T-cell (primary cell): ENCODE measurements around the gene GMEB1. TPM values are rescaled to one million over a fixed set of nuclear protein-coding genes. Genes with fewer than 3 reads are reported as not detected.
"Not testable (repeated sequence)": the region's sequence is repeated elsewhere in the genome, so short reads cannot be mapped to it uniquely, and the experiment has no call there.

Experiments used
- ATAC-seq, 4 experiments: fragments of 200-7000 bp in 3 of 4; fragments of 150-1000 bp in 1 of 4; cut with Tn5 transposase; replicated peaks in 1 of 4; 1 replicate in 3 of 4; 2 replicates in 1 of 4; pipeline ENCODE4 v1.10.0; 2021; ENCODE audit warnings: moderate library complexity in 3 of 4, mild to moderate bottlenecking in 2 of 4, moderate number of reproducible peaks in 1 of 4
- CTCF ChIA-PET, 2 donors: fragments of 300-600 bp; sonication (Branson Sonifier 250); formaldehyde crosslinking; loops; one replicate each; lab custom pipeline; 2022; ENCODE audit warnings: antibody characterized with exemption in 2 of 2; lab: Charles Lee
- POLR2A ChIA-PET, 2 donors: fragments of 300-600 bp; sonication (Branson Sonifier 250); formaldehyde crosslinking; loops; one replicate each; lab custom pipeline; 2022; ENCODE audit warnings: antibody characterized with exemption in 2 of 2; lab: Charles Lee
- DNase-seq, 35 experiments: peaks; one replicate each; pipeline versions ENCODE4 v3.0.0 to v3.0.0-alpha.2; 2013 to 2023
- H3K27ac ChIP-seq: one replicate; pipeline ENCODE4 v1.5.1; 2013; ENCODE audit warnings: low read length
- H3K27me3 ChIP-seq, 2 experiments: replicated peaks in 1 of 2; 1 replicate in 1 of 2; 2 replicates in 1 of 2; pipeline versions ENCODE4 v1.6.1 to v1.7.0; 2013; ENCODE audit warnings: low read length in 1 of 2, mixed read lengths in 1 of 2; ENCODE audit not compliant: control insufficient read depth in 2 of 2, insufficient read depth in 2 of 2; ENCODE audit errors: extremely low read depth in 1 of 2
- H3K36me3 ChIP-seq, 2 donors: 1 replicate in 1 of 2; 2 replicates in 1 of 2; pipeline versions ENCODE4 v1.6.1 to v1.7.0; 2013; ENCODE audit warnings: low read length in 1 of 2; ENCODE audit not compliant: control insufficient read depth in 2 of 2, insufficient read depth in 1 of 2; ENCODE audit errors: extremely low read depth in 1 of 2
- H3K4me1 ChIP-seq, 2 experiments: 1 replicate in 1 of 2; 2 replicates in 1 of 2; pipeline versions ENCODE4 v1.6.1 to v1.7.0; 2013; ENCODE audit warnings: low read length in 2 of 2, mixed read lengths in 1 of 2; ENCODE audit not compliant: insufficient read depth in 2 of 2, control insufficient read depth in 1 of 2; ENCODE audit errors: extremely low read depth in 1 of 2
- H3K4me3 ChIP-seq, 2 donors: 1 replicate in 1 of 2; 2 replicates in 1 of 2; pipeline versions ENCODE4 v1.5.1 to v1.7.0; 2013; ENCODE audit warnings: mild to moderate bottlenecking in 2 of 2, low read length in 1 of 2, moderate library complexity in 1 of 2; ENCODE audit not compliant: control insufficient read depth in 1 of 2; ENCODE audit errors: extremely low read depth in 1 of 2
- H3K9me3 ChIP-seq: 2 replicates; pipeline ENCODE4 v1.7.0; 2013
- H3K27ac Mint-ChIP-seq, 2 donors: one replicate each; pipeline ENCODE4 v1.8.0; 2020 to 2021; ENCODE audit warnings: mild to moderate bottlenecking in 2 of 2, mixed read lengths in 2 of 2
- H3K27me3 Mint-ChIP-seq, 2 donors: one replicate each; pipeline ENCODE4 v1.8.0; 2021 to 2022; ENCODE audit warnings: mixed read lengths in 2 of 2
- H3K36me3 Mint-ChIP-seq: one replicate; pipeline ENCODE4 v1.8.0; 2021; ENCODE audit warnings: mixed read lengths
- H3K4me1 Mint-ChIP-seq, 3 donors: one replicate each; pipeline ENCODE4 v1.8.0; 2020 to 2022; ENCODE audit warnings: mixed read lengths in 3 of 3, mild to moderate bottlenecking in 1 of 3
- H3K4me3 Mint-ChIP-seq, 3 donors: one replicate each; pipeline ENCODE4 v1.8.0; 2020 to 2022; ENCODE audit warnings: mild to moderate bottlenecking in 3 of 3, mixed read lengths in 3 of 3, moderate library complexity in 3 of 3
- H3K9me3 Mint-ChIP-seq, 3 donors: one replicate each; pipeline ENCODE4 v1.8.0; 2020 to 2022; ENCODE audit warnings: mixed read lengths in 3 of 3
- WGBS: methylation state at CpG from one replicate; pipeline ENCODE4 v1.1.5; 2013; ENCODE audit warnings: missing lambda C conversion rate; ENCODE audit not compliant: insufficient coverage; 5-methylcytosine and 5-hydroxymethylcytosine counted together
- total RNA-seq, 35 experiments: library from RNA in 6 of 35; stranded (reverse) in 6 of 35; fragments of 120-200 nt in 1 of 35; gene quantifications; one replicate each; pipeline versions ENCODE4 v1.2.1 to v1.2.4 and lab custom pipeline; 2013 to 2026

GMEB1 gene
- total RNA-seq, 5 donors from 2014 or later (not counting 1 experiment from before 2014, with no cell fraction given), result 15.2 to 19.0 (median 18.4) TPM

GRCh38 chr1:28718166-28718565, 49.6 kb downstream of the GMEB1 start:
- Histone ChIP-seq H3K27me3 (no peaks in the 10 kb centered on the region), H3K9me3 (no peaks in the 10 kb centered on the region), H3K27ac (no peak overlapping the region), H3K4me3 (no peak overlapping the region), H3K36me3 (peaks cover 7 to 21% of the 10 kb centered on the region in 2 donors), H3K4me1 (no peaks in the 10 kb centered on the region)
- no peak overlapping the region for H3K4me3 Mint-ChIP-seq
- no peaks in the 10 kb centered on the region for H3K27me3 Mint-ChIP-seq
- peaks cover 2 to 5% (median 4%) of the 10 kb centered on the region in 3 donors for H3K4me1 Mint-ChIP-seq
- DNase-seq, result no peak
- no peak overlapping the region for H3K27ac Mint-ChIP-seq
- ChIA-PET CTCF (interaction anchor here in 1 of 2 donors (1.1 kb wide), 1 partner anchor 18 kb away, joined by 3 read pairs; no protein-coding TSS in a partner anchor), POLR2A (interaction anchor here in 1 of 2 donors (0.6 to 1.2 kb wide), 2 partner anchors 19 to 720 kb away, joined by 4 to 9 read pairs; partner anchors contain the start of gene YTHDF2)
- H3K9me3 Mint-ChIP-seq, result no peaks in the 10 kb centered on the region
- ATAC-seq, result no peak
- no CpG with 5 or more reads among the region's 1 CpG for WGBS
- H3K36me3 Mint-ChIP-seq, result peaks cover 19% of the 10 kb centered on the region

GRCh38 chr1:28718586-28719331, 50.2 kb downstream of the GMEB1 start:
- ChIA-PET CTCF (no interaction called here), POLR2A (interaction anchor here in 1 of 2 donors (0.6 kb wide), 1 partner anchor 720 kb away, joined by 4 read pairs; no protein-coding TSS in a partner anchor)
- no peaks in the 10 kb centered on the region for H3K9me3 ChIP-seq
- H3K4me3 ChIP-seq, result no peak overlapping the region
- no peaks in the 10 kb centered on the region for H3K4me1 ChIP-seq
- 100% methylated on average over 2 of the region's 4 CpGs for WGBS
- Mint-ChIP-seq H3K36me3 (peaks cover 13% of the 10 kb centered on the region), H3K9me3 (no peaks in the 10 kb centered on the region), H3K4me3 (no peak overlapping the region), H3K27ac (peak overlapping the region; percentile 18 to 41), H3K4me1 (peaks cover 2 to 5% (median 4%) of the 10 kb centered on the region in 3 donors), H3K27me3 (no peaks in the 10 kb centered on the region)
- no peak for ATAC-seq
- DNase-seq, result no peak
- H3K27me3 ChIP-seq, result no peaks in the 10 kb centered on the region
- H3K36me3 ChIP-seq, result peaks cover 7 to 15% of the 10 kb centered on the region in 2 donors
- H3K27ac ChIP-seq, result no peak overlapping the region

DNA sequence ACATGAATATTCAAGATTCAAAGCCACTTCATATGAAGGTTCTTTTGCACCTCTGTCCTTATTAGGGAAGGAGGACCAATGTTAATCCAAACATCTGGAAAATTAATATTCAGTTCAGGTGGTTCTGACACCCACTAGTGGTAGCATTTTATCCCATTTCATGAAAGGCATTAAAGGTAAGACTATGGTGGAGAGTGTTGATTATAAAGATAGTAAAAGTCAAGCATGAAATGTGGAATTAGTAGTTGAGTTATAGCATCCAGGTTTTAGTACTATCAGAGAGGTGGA, 50.7 kb downstream of the GMEB1 start:
- DNase-seq (no peak), ATAC-seq (no peak)
- no peak overlapping the region for H3K27ac ChIP-seq
- CTCF ChIA-PET, result no interaction called here
- peaks cover 2 to 5% (median 4%) of the 10 kb centered on the region in 3 donors for H3K4me1 Mint-ChIP-seq
- no peaks in the 10 kb centered on the region for H3K27me3 ChIP-seq
- H3K9me3 Mint-ChIP-seq, result no peaks in the 10 kb centered on the region
- no peak overlapping the region for H3K4me3 ChIP-seq
- H3K4me3 Mint-ChIP-seq, result no peak overlapping the region
- POLR2A ChIA-PET, result no interaction called here
- H3K36me3 Mint-ChIP-seq, result peaks cover 8% of the 10 kb centered on the region
- no peaks in the 10 kb centered on the region for H3K27me3 Mint-ChIP-seq
- peak overlapping the region; percentile 18 to 41 for H3K27ac Mint-ChIP-seq
- no peaks in the 10 kb centered on the region for H3K9me3 ChIP-seq
- H3K36me3 ChIP-seq, result peaks cover 3 to 10% of the 10 kb centered on the region in 2 donors
- H3K4me1 ChIP-seq, result no peaks in the 10 kb centered on the region

- no peaks in the 10 kb centered on the region for H3K4me1 ChIP-seq
- no peak overlapping the region for H3K4me3 ChIP-seq
- H3K36me3 ChIP-seq, result no peaks in the 10 kb centered on the region
- no peak for DNase-seq
- no peak overlapping the region for H3K27ac ChIP-seq
- Mint-ChIP-seq H3K27ac (no peak overlapping the region), H3K36me3 (no peaks in the 10 kb centered on the region), H3K27me3 (no peaks in the 10 kb centered on the region), H3K4me3 (no peak overlapping the region), H3K9me3 (no peaks in the 10 kb centered on the region), H3K4me1 (peaks cover 2 to 5% (median 4%) of the 10 kb centered on the region in 3 donors)
- H3K9me3 ChIP-seq, result no peaks in the 10 kb centered on the region
- ChIA-PET POLR2A (interaction anchor here in 1 of 2 donors (0.7 kb wide), 1 partner anchor 419 kb away, joined by 6 read pairs; no protein-coding TSS in a partner anchor), CTCF (interaction anchor here in 1 of 2 donors (0.5 to 0.7 kb wide), 2 partner anchors 110 to 357 kb away, joined by 4 read pairs; no protein-coding TSS in a partner anchor)
- 91% methylated on average over 3 of the region's 5 CpGs for WGBS
- ATAC-seq, result no peak
- no peaks in the 10 kb centered on the region for H3K27me3 ChIP-seq
These were observed 51.8 kb downstream of the GMEB1 start for GRCh38 chr1:28720376-28720775.

DNA sequence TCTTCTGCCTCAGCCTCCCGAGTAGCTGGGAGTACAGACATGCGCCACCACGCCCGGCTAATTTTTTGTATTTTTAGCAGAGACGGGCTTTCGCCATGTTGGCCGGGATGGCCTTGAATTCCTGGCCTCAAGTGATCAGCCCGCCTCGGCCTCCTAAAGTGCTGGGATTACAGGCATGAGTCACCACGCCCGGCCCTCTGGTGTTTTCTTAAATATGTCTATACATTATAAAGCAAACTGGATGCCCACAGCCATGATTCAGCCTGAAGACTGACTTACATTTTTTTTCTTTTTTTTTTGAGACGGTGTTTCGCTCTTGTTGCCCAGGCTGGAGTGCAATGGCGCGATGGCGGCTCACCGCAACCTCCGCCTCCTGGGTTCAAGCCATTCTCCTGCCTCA, 53.3 kb downstream of the GMEB1 start:
- H3K4me1 ChIP-seq, H3K4me3 ChIP-seq, H3K4me3 Mint-ChIP-seq, H3K27me3 Mint-ChIP-seq, CTCF ChIA-PET, DNase-seq, H3K27ac ChIP-seq, ATAC-seq, H3K27ac Mint-ChIP-seq, H3K27me3 ChIP-seq, H3K36me3 ChIP-seq, POLR2A ChIA-PET, H3K9me3 ChIP-seq, H3K9me3 Mint-ChIP-seq, H3K4me1 Mint-ChIP-seq, H3K36me3 Mint-ChIP-seq: not testable (repeated sequence)
- 95% methylated on average over 16 of the region's 18 CpGs for WGBS

GRCh38 chr1:28725365-28725764, 56.8 kb downstream of the GMEB1 start:
- POLR2A ChIA-PET, H3K9me3 Mint-ChIP-seq, H3K4me1 ChIP-seq, H3K27ac ChIP-seq, ATAC-seq, H3K4me3 ChIP-seq, H3K27ac Mint-ChIP-seq, H3K4me3 Mint-ChIP-seq, H3K27me3 Mint-ChIP-seq, DNase-seq, H3K36me3 ChIP-seq, H3K27me3 ChIP-seq, H3K9me3 ChIP-seq, H3K4me1 Mint-ChIP-seq, H3K36me3 Mint-ChIP-seq: not testable (repeated sequence)
- 100% methylated on average over 1 of the region's 5 CpGs for WGBS
- CTCF ChIA-PET, result interaction anchor here in 1 of 2 donors (0.8 to 1.2 kb wide), 2 partner anchors 11 to 519 kb away, joined by 5 to 9 read pairs; partner anchors contain the start of gene YTHDF2
